NCI-H526 (cell line): ENCODE measurements around the gene URGCP.
"Not testable (repeated sequence)": the region's sequence is repeated elsewhere in the genome, so short reads cannot be mapped to it uniquely, and the experiment has no call there.

ENCODE experiments used
- DNase-seq, 2 experiments: peaks; one replicate each; lab custom pipeline; 2025; lab: John Stamatoyannopoulos, UW

The URGCP gene

GRCh38 chr7:43921423-43921822 is 15.0 kb upstream of the URGCP start:
- DNase-seq = no peak

GRCh38 chr7:43915907-43916306 is 9.5 kb upstream of the URGCP start:
- DNase-seq = no peak

GRCh38 chr7:43914795-43915194 is 8.4 kb upstream of the URGCP start:
- DNase-seq = no peak

- DNase-seq = peak; percentile 19 to 72
These were observed 453 bp downstream of the URGCP start for GRCh38 chr7:43905956-43906330.

- no peak for DNase-seq
These were observed 1.0 kb downstream of the URGCP start for GRCh38 chr7:43905209-43905946.

- no peak for DNase-seq
These were observed 1.7 kb downstream of the URGCP start for GRCh38 chr7:43904533-43905208.

- DNase-seq = no peak
These were observed 3.8 kb downstream of the URGCP start for GRCh38 chr7:43902542-43903054.

GRCh38 chr7:43898571-43898970 is 7.8 kb downstream of the URGCP start:
- DNase-seq = not testable (repeated sequence)

- no peak for DNase-seq
These were observed 10.5 kb downstream of the URGCP start for GRCh38 chr7:43895847-43896415.

- DNase-seq = peak; percentile 73 to 85
These were observed 15.1 kb downstream of the URGCP start for GRCh38 chr7:43891069-43891955.

GRCh38 chr7:43890468-43890867 is 15.9 kb downstream of the URGCP start:
- no peak for DNase-seq

- no peak for DNase-seq
These were observed 17.1 kb downstream of the URGCP start for GRCh38 chr7:43888993-43889945.

- no peak for DNase-seq
These were observed 21.8 kb downstream of the URGCP start for GRCh38 chr7:43884617-43885016.

GRCh38 chr7:43884209-43884608 is 22.2 kb downstream of the URGCP start:
- DNase-seq = no peak

GRCh38 chr7:43880596-43880995 is 25.8 kb downstream of the URGCP start:
- DNase-seq = no peak

GRCh38 chr7:43879477-43879876 is 26.9 kb downstream of the URGCP start:
- DNase-seq = no peak

- no peak for DNase-seq
These were observed 27.5 kb downstream of the URGCP start for GRCh38 chr7:43878867-43879266.

- DNase-seq = no peak
These were observed 28.2 kb downstream of the URGCP start for GRCh38 chr7:43877968-43878864.

- no peak for DNase-seq
These were observed 29.2 kb downstream of the URGCP start for GRCh38 chr7:43876976-43877745.
